Immature natural killer cell (primary cell): Measurements from ENCODE around the gene UPF1. TPM values are rescaled to one million over a fixed set of nuclear protein-coding genes. Genes with fewer than 3 reads are reported as not detected.
"Not testable (repeated sequence)": the region's sequence is repeated elsewhere in the genome, so short reads cannot be mapped to it uniquely, and the experiment has no call there.

Source experiments
- DNase-seq, 3 donors: peaks; one replicate each; pipeline ENCODE4 v3.0.0; 2022; ENCODE audit warnings: mixed read lengths in 1 of 3
- H3K27ac Mint-ChIP-seq, 6 donors: one replicate each; pipeline ENCODE4 v1.8.0; 2020; ENCODE audit warnings: mixed read lengths in 6 of 6, mild to moderate bottlenecking in 5 of 6, inconsistent platforms in 4 of 6, moderate library complexity in 3 of 6
- H3K27me3 Mint-ChIP-seq, 3 donors: one replicate each; pipeline ENCODE4 v1.8.0; 2020 to 2021; ENCODE audit warnings: low read depth in 3 of 3, mild to moderate bottlenecking in 3 of 3, mixed read lengths in 3 of 3, moderate library complexity in 3 of 3, inconsistent platforms in 1 of 3
- H3K36me3 Mint-ChIP-seq, 3 donors: one replicate each; pipeline ENCODE4 v1.8.0; 2020; ENCODE audit warnings: mixed read lengths in 3 of 3, inconsistent platforms in 2 of 3, mild to moderate bottlenecking in 2 of 3
- H3K4me1 Mint-ChIP-seq, 2 donors: one replicate each; pipeline ENCODE4 v1.8.0; 2020; ENCODE audit warnings: inconsistent platforms in 2 of 2, mild to moderate bottlenecking in 2 of 2, mixed read lengths in 2 of 2, moderate library complexity in 1 of 2
- H3K4me3 Mint-ChIP-seq, 5 donors: one replicate each; pipeline ENCODE4 v1.8.0; 2020; ENCODE audit warnings: mild to moderate bottlenecking in 5 of 5, mixed read lengths in 5 of 5, inconsistent platforms in 3 of 5, moderate library complexity in 3 of 5
- H3K9me3 Mint-ChIP-seq, 6 donors: one replicate each; pipeline ENCODE4 v1.8.0; 2020; ENCODE audit warnings: mild to moderate bottlenecking in 6 of 6, mixed read lengths in 6 of 6, inconsistent platforms in 4 of 6, moderate library complexity in 3 of 6
- polyA plus RNA-seq, 3 donors: library from polyadenylated mRNA; unstranded; fragments of 300-500 nt; fragmentation: Illumina TruSeq; gene quantifications; one replicate each; pipeline ENCODE4 v1.2.3, GENCODE V29; 2021

The UPF1 gene
- polyA plus RNA-seq, 3 donors from 2014 or later, result 1.1 to 16.6 (median 5.2) TPM

- Mint-ChIP-seq H3K27me3 (peaks cover 2 to 7% (median 3%) of the 10 kb centered on the region in 3 donors), H3K36me3 (peaks cover 0 to 7% (median 6%) of the 10 kb centered on the region in 3 donors), H3K9me3 (no peaks in the 10 kb centered on the region), H3K27ac (no peak overlapping the region), H3K4me1 (peaks cover 22 to 31% of the 10 kb centered on the region in 2 donors), H3K4me3 (no peak overlapping the region)
- DNase-seq, result no peak
These were observed 81.2 kb downstream of the UPF1 start for GRCh38 chr19:18912933-18913332.

GRCh38 chr19:18913466-18913865 is 81.7 kb downstream of the UPF1 start:
- Mint-ChIP-seq H3K4me1 (peaks cover 26 to 36% of the 10 kb centered on the region in 2 donors), H3K4me3 (no peak overlapping the region)
- DNase-seq, result no peak

GRCh38 chr19:18915639-18916038 is 83.9 kb downstream of the UPF1 start:
- peak in 2 of 3 donors; percentile 20 to 35 for DNase-seq
- H3K4me1 Mint-ChIP-seq, result peaks cover 45 to 56% of the 10 kb centered on the region in 2 donors
- peaks cover 0 to 3% (median 3%) of the 10 kb centered on the region in 3 donors for H3K36me3 Mint-ChIP-seq
- peak overlapping the region in 3 of 6 donors; percentile 40 to 64 (median 49) for H3K27ac Mint-ChIP-seq
- peak overlapping the region in 1 of 5 donors; percentile 25 for H3K4me3 Mint-ChIP-seq
- H3K9me3 Mint-ChIP-seq, result no peaks in the 10 kb centered on the region
- H3K27me3 Mint-ChIP-seq, result peaks cover 0 to 15% (median 6%) of the 10 kb centered on the region in 3 donors

More at GRCh38 chr19:18913466-18913865, 81.7 kb downstream of the UPF1 start:
- H3K27ac Mint-ChIP-seq, result no peak overlapping the region
- peaks cover 2 to 7% (median 3%) of the 10 kb centered on the region in 3 donors for H3K27me3 Mint-ChIP-seq
- H3K36me3 Mint-ChIP-seq, result peaks cover 0 to 7% (median 6%) of the 10 kb centered on the region in 3 donors
- no peaks in the 10 kb centered on the region for H3K9me3 Mint-ChIP-seq

DNA sequence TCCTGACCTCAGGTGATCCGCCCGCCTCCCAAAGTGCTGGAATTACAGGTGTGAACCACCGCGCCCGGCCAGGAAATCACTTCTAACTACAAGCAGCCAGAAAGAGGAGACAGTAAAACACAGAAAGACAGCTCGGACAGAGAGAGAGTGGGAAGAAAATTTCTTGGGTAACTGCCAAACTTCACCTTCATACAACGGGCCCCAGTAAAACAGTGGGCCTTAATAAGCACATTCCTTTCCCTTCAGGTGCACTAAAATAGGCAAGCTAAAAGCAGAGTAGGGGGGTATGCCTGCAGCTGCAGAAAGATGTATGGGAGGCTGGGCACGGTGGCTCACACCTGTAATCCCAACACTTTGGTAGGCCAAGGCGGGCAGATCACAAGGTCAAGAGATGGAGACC is 85.8 kb downstream of the UPF1 start:
- Mint-ChIP-seq H3K27ac (peak overlapping the region in 5 of 6 donors; percentile 39 to 86 (median 66)), H3K27me3 (peaks cover 0 to 12% (median 6%) of the 10 kb centered on the region in 3 donors), H3K4me3 (peak overlapping the region; percentile 57 to 97 (median 80)), H3K4me1 (peaks cover 49 to 61% of the 10 kb centered on the region in 2 donors)
- DNase-seq, H3K36me3 Mint-ChIP-seq, H3K9me3 Mint-ChIP-seq: not testable (repeated sequence)

Other genes starting within 250 kb of the UPF1 start
- gene REX1BD, start 243.2 kb upstream of the UPF1 start, polyA plus RNA-seq, result 100 to 1,000 TPM; 123 to 175 (median 146) TPM
- 1 to 10 TPM in 1 of 3 donors, under 1 TPM in 1, not detected in 1; 0.89 to 1.2 TPM for gene CRLF1, start 225.2 kb upstream of the UPF1 start, polyA plus RNA-seq
- not detected for gene TMEM59L, start 219.1 kb upstream of the UPF1 start, polyA plus RNA-seq
- 1 to 10 TPM; 1.6 to 4.8 (median 4.5) TPM for gene KLHL26, start 194.9 kb upstream of the UPF1 start, polyA plus RNA-seq
- gene CRTC1, start 148.3 kb upstream of the UPF1 start, polyA plus RNA-seq, result 1 to 10 TPM in 1 of 3 donors, under 1 TPM in 2; 0.50 to 1.1 (median 0.85) TPM
- not detected for gene COMP, start 40.7 kb upstream of the UPF1 start, polyA plus RNA-seq
- not detected for gene CERS1, start 64.2 kb downstream of the UPF1 start, polyA plus RNA-seq
- gene COPE, start 87.4 kb downstream of the UPF1 start, polyA plus RNA-seq, result 100 to 1,000 TPM; 378 to 407 (median 401) TPM
- 10 to 100 TPM; 33.1 to 54.2 (median 48.9) TPM for gene DDX49, start 87.8 kb downstream of the UPF1 start, polyA plus RNA-seq
- under 1 TPM in 1 of 3 donors, not detected in 2; 0.47 TPM for gene HOMER3, start 109.3 kb downstream of the UPF1 start, polyA plus RNA-seq
- 10 to 100 TPM in 1 of 3 donors, 1 to 10 TPM in 2; 7.4 to 19.4 (median 7.9) TPM for gene SUGP2, start 201.6 kb downstream of the UPF1 start, polyA plus RNA-seq
- gene ARMC6, start 201.6 kb downstream of the UPF1 start, polyA plus RNA-seq, result 10 to 100 TPM; 45.8 to 58.4 (median 49.9) TPM
- 10 to 100 TPM; 10.4 to 24.8 (median 12.9) TPM for gene SLC25A42, start 232.0 kb downstream of the UPF1 start, polyA plus RNA-seq